ENCODE measurements around the gene ARSK.

ARSK gene

GRCh38 chr5:95557841-95558240 is 2.9 kb downstream of the ARSK start:
- Histone ChIP-seq H2BK5ac (ENCODE audit: low read depth, low read length, poor library complexity, severe bottlenecking) (no peak overlapping the region), H2BK12ac (ENCODE audit: low read length in 2 of 2) (no peak overlapping the region)
- 100% methylated on average over 1 of the region's 2 CpGs for WGBS

GRCh38 chr5:95562282-95562681 is 7.4 kb downstream of the ARSK start:
- H3K18ac ChIP-seq (ENCODE audit: low read depth in 1 of 2, low read length in 2 of 2): no peak overlapping the region
- H2BK12ac ChIP-seq (ENCODE audit: low read length in 2 of 2): no peak overlapping the region
- H4K91ac ChIP-seq (ENCODE audit: low read length): no peak overlapping the region
- 100% methylated on average over 1 of the region's 1 CpG for WGBS
- peaks cover 15% of the 10 kb centered on the region for H3K79me1 ChIP-seq (replicated peaks; ENCODE audit: low read length, poor library complexity, severe bottlenecking)
- no peak for DNase-seq
- no peak overlapping the region for H2BK15ac ChIP-seq (ENCODE audit: low read depth, poor library complexity, severe bottlenecking)
- H3K14ac ChIP-seq (ENCODE audit: low read length in 2 of 2): no peak overlapping the region
- peaks cover 1% of the 10 kb centered on the region for H3K4me1 ChIP-seq (ENCODE audit: control insufficient read depth, insufficient read depth, low read depth, low read length)
- H4K8ac ChIP-seq (ENCODE audit: low read length): no peak overlapping the region
- H3K23ac ChIP-seq (ENCODE audit: low read length in 2 of 2): no peak overlapping the region
- H3K9ac ChIP-seq (ENCODE audit: low read length): no peak overlapping the region
- no peaks in the 10 kb centered on the region for H3K9me3 ChIP-seq (ENCODE audit: control insufficient read depth, low read length)
- no peak overlapping the region for H3K27ac ChIP-seq (ENCODE audit: low read length, poor library complexity, severe bottlenecking)
- no peak overlapping the region for H3K4me2 ChIP-seq (ENCODE audit: low read length, poor library complexity, severe bottlenecking)
- H2AK5ac ChIP-seq (ENCODE audit: low read length, severe bottlenecking): no peak overlapping the region
- no peak overlapping the region for H2BK120ac ChIP-seq (ENCODE audit: low read depth, low read length)
- no peak overlapping the region for H3K4ac ChIP-seq (ENCODE audit: low read depth in 1 of 2, low read length in 2 of 2)
- H3K4me3 ChIP-seq (ENCODE audit: insufficient read depth in 1 of 2, low read depth in 1 of 2, low read length in 2 of 2): no peak overlapping the region
- no peak overlapping the region for H2BK5ac ChIP-seq (ENCODE audit: low read depth, low read length, poor library complexity, severe bottlenecking)
- peaks cover 0 to 13% of the 10 kb centered on the region in 2 experiments for H3K36me3 ChIP-seq (ENCODE audit: control insufficient read depth in 1 of 2, insufficient read depth in 2 of 2, low read depth in 1 of 2, low read length in 2 of 2)
- no peak overlapping the region for H2AFZ ChIP-seq (ENCODE audit: low read depth, low read length)
- H3K27me3 ChIP-seq (ENCODE audit: control insufficient read depth in 1 of 2, insufficient read depth in 1 of 2, low read length in 2 of 2): no peaks in the 10 kb centered on the region

More at GRCh38 chr5:95557841-95558240, 2.9 kb downstream of the ARSK start:
- Histone ChIP-seq H2AK5ac (ENCODE audit: low read length, severe bottlenecking) (peak overlapping the region; percentile 50), H3K18ac (ENCODE audit: low read depth in 1 of 2, low read length in 2 of 2) (no peak overlapping the region), H2BK120ac (ENCODE audit: low read depth, low read length) (no peak overlapping the region), H4K91ac (ENCODE audit: low read length) (no peak overlapping the region), H3K9ac (ENCODE audit: low read length) (no peak overlapping the region), H4K8ac (ENCODE audit: low read length) (no peak overlapping the region), H3K14ac (ENCODE audit: low read length in 2 of 2) (no peak overlapping the region), H3K27ac (ENCODE audit: low read length, poor library complexity, severe bottlenecking) (peak overlapping the region; percentile 70), H3K36me3 (ENCODE audit: control insufficient read depth in 1 of 2, insufficient read depth in 2 of 2, low read depth in 1 of 2, low read length in 2 of 2) (peaks cover 0 to 3% of the 10 kb centered on the region in 2 experiments), H3K9me3 (ENCODE audit: control insufficient read depth, low read length) (no peaks in the 10 kb centered on the region), H3K79me1 (replicated peaks; ENCODE audit: low read length, poor library complexity, severe bottlenecking) (peaks cover 19% of the 10 kb centered on the region), H3K4me2 (ENCODE audit: low read length, poor library complexity, severe bottlenecking) (peak overlapping the region; percentile 13), H3K23ac (ENCODE audit: low read length in 2 of 2) (no peak overlapping the region), H3K4ac (ENCODE audit: low read depth in 1 of 2, low read length in 2 of 2) (no peak overlapping the region), H2BK15ac (ENCODE audit: low read depth, poor library complexity, severe bottlenecking) (no peak overlapping the region), H3K4me1 (ENCODE audit: control insufficient read depth, insufficient read depth, low read depth, low read length) (peaks cover 8% of the 10 kb centered on the region), H2AFZ (ENCODE audit: low read depth, low read length) (no peak overlapping the region), H3K4me3 (ENCODE audit: insufficient read depth in 1 of 2, low read depth in 1 of 2, low read length in 2 of 2) (no peak overlapping the region), H3K27me3 (ENCODE audit: control insufficient read depth in 1 of 2, insufficient read depth in 1 of 2, low read length in 2 of 2) (no peaks in the 10 kb centered on the region)
- DNase-seq: no peak

GRCh38 chr5:95563367-95563766 is 8.5 kb downstream of the ARSK start:
- H2BK120ac ChIP-seq (ENCODE audit: low read depth, low read length): no peak overlapping the region
- H2BK15ac ChIP-seq (ENCODE audit: low read depth, poor library complexity, severe bottlenecking): no peak overlapping the region
- 98% methylated on average over 2 of the region's 5 CpGs for WGBS
- peaks cover 14% of the 10 kb centered on the region for H3K79me1 ChIP-seq (replicated peaks; ENCODE audit: low read length, poor library complexity, severe bottlenecking)
- H3K18ac ChIP-seq (ENCODE audit: low read depth in 1 of 2, low read length in 2 of 2): no peak overlapping the region
- no peak overlapping the region for H2AFZ ChIP-seq (ENCODE audit: low read depth, low read length)
- H3K36me3 ChIP-seq (ENCODE audit: control insufficient read depth in 1 of 2, insufficient read depth in 2 of 2, low read depth in 1 of 2, low read length in 2 of 2): peaks cover 0 to 23% of the 10 kb centered on the region in 2 experiments
- no peak overlapping the region for H3K23ac ChIP-seq (ENCODE audit: low read length in 2 of 2)
- H3K27ac ChIP-seq (ENCODE audit: low read length, poor library complexity, severe bottlenecking): no peak overlapping the region
- no peaks in the 10 kb centered on the region for H3K4me1 ChIP-seq (ENCODE audit: control insufficient read depth, insufficient read depth, low read depth, low read length)
- DNase-seq: no peak
- H2BK5ac ChIP-seq (ENCODE audit: low read depth, low read length, poor library complexity, severe bottlenecking): no peak overlapping the region
- H3K4me2 ChIP-seq (ENCODE audit: low read length, poor library complexity, severe bottlenecking): no peak overlapping the region
- no peak overlapping the region for H2AK5ac ChIP-seq (ENCODE audit: low read length, severe bottlenecking)
- H4K8ac ChIP-seq (ENCODE audit: low read length): no peak overlapping the region
- no peak overlapping the region for H3K9ac ChIP-seq (ENCODE audit: low read length)
- H3K9me3 ChIP-seq (ENCODE audit: control insufficient read depth, low read length): no peaks in the 10 kb centered on the region
- no peak overlapping the region for H2BK12ac ChIP-seq (ENCODE audit: low read length in 2 of 2)
- H3K27me3 ChIP-seq (ENCODE audit: control insufficient read depth in 1 of 2, insufficient read depth in 1 of 2, low read length in 2 of 2): no peaks in the 10 kb centered on the region
- no peak overlapping the region for H3K4ac ChIP-seq (ENCODE audit: low read depth in 1 of 2, low read length in 2 of 2)
- H3K14ac ChIP-seq (ENCODE audit: low read length in 2 of 2): no peak overlapping the region
- no peak overlapping the region for H4K91ac ChIP-seq (ENCODE audit: low read length)
- no peak overlapping the region for H3K4me3 ChIP-seq (ENCODE audit: insufficient read depth in 1 of 2, low read depth in 1 of 2, low read length in 2 of 2)

GRCh38 chr5:95564450-95564849 is 9.5 kb downstream of the ARSK start:
- Histone ChIP-seq H3K4me3 (ENCODE audit: insufficient read depth in 1 of 2, low read depth in 1 of 2, low read length in 2 of 2) (no peak overlapping the region), H2BK5ac (ENCODE audit: low read depth, low read length, poor library complexity, severe bottlenecking) (no peak overlapping the region), H3K79me1 (replicated peaks; ENCODE audit: low read length, poor library complexity, severe bottlenecking) (peaks cover 11% of the 10 kb centered on the region), H3K9ac (ENCODE audit: low read length) (no peak overlapping the region), H2BK120ac (ENCODE audit: low read depth, low read length) (no peak overlapping the region), H3K27ac (ENCODE audit: low read length, poor library complexity, severe bottlenecking) (no peak overlapping the region), H3K4me2 (ENCODE audit: low read length, poor library complexity, severe bottlenecking) (no peak overlapping the region), H3K4ac (ENCODE audit: low read depth in 1 of 2, low read length in 2 of 2) (no peak overlapping the region), H3K23ac (ENCODE audit: low read length in 2 of 2) (no peak overlapping the region), H3K18ac (ENCODE audit: low read depth in 1 of 2, low read length in 2 of 2) (peak overlapping the region in 1 of 2 experiments; percentile 63), H4K8ac (ENCODE audit: low read length) (no peak overlapping the region), H2BK15ac (ENCODE audit: low read depth, poor library complexity, severe bottlenecking) (no peak overlapping the region), H3K14ac (ENCODE audit: low read length in 2 of 2) (peak overlapping the region in 1 of 2 experiments; percentile 45), H2AK5ac (ENCODE audit: low read length, severe bottlenecking) (peak overlapping the region; percentile 16), H3K9me3 (ENCODE audit: control insufficient read depth, low read length) (no peaks in the 10 kb centered on the region), H2AFZ (ENCODE audit: low read depth, low read length) (no peak overlapping the region), H3K36me3 (ENCODE audit: control insufficient read depth in 1 of 2, insufficient read depth in 2 of 2, low read depth in 1 of 2, low read length in 2 of 2) (peaks cover 0 to 31% of the 10 kb centered on the region in 2 experiments), H4K91ac (ENCODE audit: low read length) (no peak overlapping the region), H3K4me1 (ENCODE audit: control insufficient read depth, insufficient read depth, low read depth, low read length) (no peaks in the 10 kb centered on the region), H3K27me3 (ENCODE audit: control insufficient read depth in 1 of 2, insufficient read depth in 1 of 2, low read length in 2 of 2) (no peaks in the 10 kb centered on the region), H2BK12ac (ENCODE audit: low read length in 2 of 2) (no peak overlapping the region)
- WGBS: 89% methylated on average over 4 of the region's 4 CpGs
- no peak for DNase-seq
